Prostate gland (tissue), 2 donors: ENCODE data around the gene PCDHGA7. TPM values are rescaled to one million over a fixed set of nuclear protein-coding genes. Genes with fewer than 3 reads are reported as not detected.
A peak's percentile ranks its signal among the peaks of the same experiment; 100 is the strongest.
"Not testable (repeated sequence)": the region's sequence is repeated elsewhere in the genome, so short reads cannot be mapped to it uniquely, and the experiment has no call there.

Experiments used
- DNase-seq: peaks from one replicate; pipeline ENCODE4 v3.0.0-alpha.2; 2019; ENCODE audit warnings: low spot score
- H3K27ac ChIP-seq, 2 donors: fragments of 200-600 bp; sonication (generic); 2 replicates each; pipeline ENCODE4 v1.5.1; 2017 to 2019
- H3K27me3 ChIP-seq: fragments of 200-600 bp; sonication (generic); replicated peaks from 2 replicates; pipeline ENCODE4 v1.5.1; 2019; ENCODE audit not compliant: insufficient read depth
- H3K36me3 ChIP-seq, 2 donors: fragments of 200-600 bp; sonication (generic); 1 replicate in 1 of 2; 2 replicates in 1 of 2; pipeline versions ENCODE4 v1.5.1 to v1.8.1; 2017 to 2019
- H3K4me1 ChIP-seq: fragments of 200-600 bp; sonication (generic); replicated peaks from 2 replicates; pipeline ENCODE4 v1.5.1; 2019
- H3K4me3 ChIP-seq, 2 donors: fragments of 200-600 bp; sonication (generic); 2 replicates each; pipeline ENCODE4 v1.5.1; 2017 to 2019
- H3K9me3 ChIP-seq: fragments of 200-600 bp; sonication (generic); 2 replicates; pipeline ENCODE4 v1.5.1; 2017
- CTCF ChIP-seq, 4 experiments: fragments of 200-600 bp in 2 of 4; fragments of 450-650 bp in 2 of 4; sonication (generic) in 2 of 4; IDR thresholded peaks; 1 replicate in 3 of 4; 2 replicates in 1 of 4; pipeline ENCODE4 v1.5.1; 2016 to 2019; ENCODE audit warnings: antibody characterized with exemption in 4 of 4, mild to moderate bottlenecking in 2 of 4, moderate library complexity in 2 of 4
- POLR2A ChIP-seq: fragments of 450-650 bp; IDR thresholded peaks from one replicate; pipeline ENCODE4 v1.6.1; 2016; ENCODE audit warnings: antibody characterized with exemption, mild to moderate bottlenecking
- POLR2AphosphoS5 ChIP-seq: sonication (generic); formaldehyde crosslinking; IDR thresholded peaks from one replicate; pipeline ENCODE4 v1.6.1; 2017; ENCODE audit warnings: antibody characterized with exemption
- WGBS: methylation state at CpG from one replicate; pipeline ENCODE4 v1.1.5; 2018; 5-methylcytosine and 5-hydroxymethylcytosine counted together
- intact Hi-C: fragments of 100-400 bp; cut with DNase I; formaldehyde crosslinking; loops from one replicate; pipeline ENCODE4 v1.14.2; 2022
- total RNA-seq, 2 donors: library from RNA; depleted of rRNA; stranded (reverse); fragments of >200 nt; gene quantifications; one replicate each; pipeline ENCODE4 v1.1.0, GENCODE V29; 2016

The PCDHGA7 gene
- total RNA-seq, 2 donors from 2014 or later: 4.1 to 8.2 TPM

DNA sequence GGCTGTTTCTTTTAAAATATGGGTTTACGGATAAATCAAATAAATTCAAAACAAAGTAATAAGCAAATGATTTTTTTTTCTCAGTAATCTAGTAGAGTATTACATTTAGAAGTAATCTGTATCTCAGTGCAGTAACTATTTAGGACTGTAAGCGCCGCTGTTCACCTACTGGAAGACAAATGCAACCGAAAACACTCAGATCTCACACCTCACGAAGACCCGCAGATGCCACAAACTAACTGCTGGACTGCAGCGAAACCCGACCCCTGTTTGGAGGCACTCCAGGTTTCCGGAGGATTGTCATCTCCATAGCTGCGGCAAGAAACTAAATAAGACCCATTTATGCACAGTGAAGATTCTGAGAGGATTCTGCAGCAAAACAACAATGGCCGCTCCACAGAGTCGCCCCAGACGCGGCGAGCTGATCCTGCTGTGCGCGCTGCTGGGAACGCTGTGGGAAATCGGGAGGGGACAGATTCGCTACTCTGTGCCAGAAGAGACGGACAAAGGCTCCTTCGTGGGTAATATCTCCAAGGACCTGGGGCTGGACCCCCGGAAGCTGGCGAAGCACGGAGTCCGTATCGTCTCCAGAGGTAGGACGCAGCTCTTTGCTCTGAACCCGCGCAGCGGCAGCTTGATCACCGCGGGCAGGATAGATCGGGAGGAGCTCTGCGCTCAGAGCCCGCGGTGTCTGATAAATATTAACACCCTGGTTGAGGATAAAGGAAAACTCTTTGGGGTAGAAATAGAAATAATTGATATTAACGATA, 10.1 kb downstream of the PCDHGA7 start, which contains the start of gene PCDHGA8:
Gene PCDHGA8, plus strand, starts transcription at position 205 of the 770 bp plus-strand sequence. Its CDS starts 181 bp downstream, at position 386.
- TF ChIP-seq POLR2A (no peak), CTCF (IDR thresholded peaks at IDR 0.05) (no peak), POLR2AphosphoS5 (no peak)
- peaks cover 6% of the 10 kb centered on the region for H3K27me3 ChIP-seq
- intact Hi-C loops: no loop called here
- H3K4me3 ChIP-seq: no peak within 1 kb of the TSS
- DNase-seq: no peak
- H3K36me3 ChIP-seq: no peaks in the 10 kb centered on the region
- H3K27ac ChIP-seq: no peak within 1 kb of the TSS
- no peaks in the 10 kb centered on the region for H3K9me3 ChIP-seq
- 26% methylated on average over 38 of the region's 38 CpGs for WGBS
- H3K4me1 ChIP-seq: no peaks in the 10 kb centered on the region

DNA sequence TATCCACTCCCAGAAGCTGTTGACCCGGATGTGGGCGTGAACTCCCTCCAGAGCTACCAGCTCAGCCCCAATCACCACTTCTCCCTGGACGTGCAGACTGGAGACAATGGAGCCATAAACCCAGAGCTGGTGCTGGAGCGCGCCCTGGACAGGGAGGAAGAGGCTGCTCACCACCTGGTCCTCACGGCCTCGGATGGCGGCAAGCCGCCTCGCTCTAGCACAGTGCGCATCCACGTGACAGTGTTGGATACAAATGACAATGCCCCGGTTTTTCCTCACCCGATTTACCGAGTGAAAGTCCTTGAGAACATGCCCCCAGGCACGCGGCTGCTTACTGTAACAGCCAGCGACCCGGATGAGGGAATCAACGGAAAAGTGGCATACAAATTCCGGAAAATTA, 10.7 kb downstream of the PCDHGA7 start:
- Histone ChIP-seq H3K27ac (no peak overlapping the region), H3K9me3 (no peaks in the 10 kb centered on the region), H3K27me3 (peaks cover 6% of the 10 kb centered on the region), H3K36me3 (no peaks in the 10 kb centered on the region), H3K4me3 (no peak overlapping the region), H3K4me1 (no peaks in the 10 kb centered on the region)
- no peak for TF ChIP-seq POLR2AphosphoS5
- TF ChIP-seq CTCF (IDR thresholded peaks at IDR 0.05): no peak
- no peak for TF ChIP-seq POLR2A
- intact Hi-C loops: no loop called here
- WGBS: 35% methylated on average over 21 of the region's 21 CpGs
- no peak for DNase-seq

- H3K27ac ChIP-seq, H3K4me3 ChIP-seq, H3K36me3 ChIP-seq, H3K4me1 ChIP-seq, H3K27me3 ChIP-seq, intact Hi-C loops, DNase-seq, H3K9me3 ChIP-seq: not testable (repeated sequence)
- WGBS: 29% methylated on average over 40 of the region's 53 CpGs
These were observed 12.1 kb downstream of the PCDHGA7 start for GRCh38 chr5:141394401-141395187.

DNA sequence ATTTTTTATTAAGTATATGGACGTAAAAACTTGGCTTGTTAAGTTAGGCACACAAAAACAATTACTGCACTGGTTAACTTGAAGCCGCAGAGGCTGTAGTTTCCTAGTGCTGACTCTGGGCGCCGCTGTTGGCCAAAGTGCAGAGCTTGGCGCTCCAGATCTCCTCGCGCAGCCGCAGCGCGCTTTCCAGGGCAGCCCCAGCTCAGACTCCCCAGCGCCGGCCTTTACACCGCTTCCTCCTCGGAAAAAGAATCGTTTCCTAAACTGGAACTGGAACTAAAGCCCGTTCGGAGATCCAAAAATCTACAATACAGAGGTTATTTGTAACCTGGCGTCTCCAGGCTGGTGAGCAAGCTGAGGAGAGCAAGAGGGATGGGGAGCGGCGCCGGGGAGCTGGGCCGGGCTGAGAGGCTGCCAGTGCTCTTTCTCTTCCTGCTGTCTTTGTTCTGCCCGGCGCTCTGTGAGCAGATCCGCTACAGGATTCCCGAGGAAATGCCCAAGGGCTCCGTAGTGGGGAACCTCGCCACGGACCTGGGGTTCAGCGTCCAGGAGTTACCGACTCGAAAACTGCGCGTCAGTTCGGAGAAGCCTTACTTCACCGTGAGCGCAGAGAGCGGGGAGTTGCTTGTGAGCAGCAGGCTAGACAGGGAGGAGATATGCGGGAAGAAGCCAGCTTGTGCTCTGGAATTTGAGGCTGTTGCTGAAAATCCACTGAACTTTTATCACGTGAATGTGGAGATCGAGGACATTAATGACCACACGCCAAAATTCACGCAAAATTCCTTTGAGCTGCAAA, 15.4 kb downstream of the PCDHGA7 start, which contains the start of gene PCDHGB5:
Gene PCDHGB5, plus strand, starts transcription at position 192 of the 796 bp plus-strand sequence. Its CDS starts 181 bp downstream, at position 373.
- H3K27me3 ChIP-seq, intact Hi-C loops, DNase-seq, H3K36me3 ChIP-seq, H3K27ac ChIP-seq, H3K9me3 ChIP-seq, H3K4me1 ChIP-seq: not testable (repeated sequence)
- 6% methylated on average over 25 of the region's 43 CpGs for WGBS
- peak in 3 of 4 experiments; percentile 40 to 54 (median 48) for TF ChIP-seq CTCF (IDR thresholded peaks at IDR 0.05)
- H3K4me3 ChIP-seq: peak within 1 kb of the TSS in 1 of 2 donors; percentile 28

DNA sequence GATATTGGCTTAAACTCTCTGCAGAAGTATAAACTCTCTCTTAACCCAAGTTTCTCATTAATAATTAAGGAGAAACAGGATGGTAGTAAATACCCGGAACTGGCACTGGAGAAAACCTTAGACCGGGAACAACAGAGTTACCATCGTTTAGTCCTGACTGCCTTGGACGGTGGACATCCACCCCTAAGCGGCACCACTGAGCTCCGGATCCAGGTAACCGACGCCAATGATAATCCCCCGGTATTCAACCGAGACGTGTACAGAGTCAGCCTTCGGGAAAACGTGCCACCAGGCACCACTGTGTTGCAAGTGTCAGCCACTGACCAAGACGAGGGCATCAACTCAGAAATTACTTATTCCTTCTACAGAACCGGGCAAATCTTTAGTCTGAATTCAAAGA, 16.1 kb downstream of the PCDHGA7 start:
- H3K27me3 ChIP-seq: peaks cover 2% of the 10 kb centered on the region
- H3K4me1 ChIP-seq: no peaks in the 10 kb centered on the region
- H3K9me3 ChIP-seq: peaks cover 10% of the 10 kb centered on the region
- H3K27ac ChIP-seq: no peak overlapping the region
- H3K36me3 ChIP-seq: no peaks in the 10 kb centered on the region
- intact Hi-C loops: no loop called here
- DNase-seq: no peak
- 22% methylated on average over 15 of the region's 15 CpGs for WGBS
- H3K4me3 ChIP-seq: no peak overlapping the region
- TF ChIP-seq POLR2A (no peak), POLR2AphosphoS5 (no peak), CTCF (IDR thresholded peaks at IDR 0.05) (no peak)
